Upper lobe of left lung (tissue), 4 donors: ENCODE data around the gene ZNF558.

Experiments
- POLR2A ChIP-seq, 4 donors: fragments of 450-650 bp; IDR thresholded peaks; one replicate each; pipeline ENCODE4 v1.5.1; 2016 to 2017; ENCODE audit warnings: antibody characterized with exemption in 4 of 4, mild to moderate bottlenecking in 2 of 4
- TF ChIP-seq, protein P1 (sequence below), 6 experiments: fragments of 450-650 bp in 4 of 6; fragments of 200-600 bp in 2 of 6; sonication (generic) in 2 of 6; IDR thresholded peaks; one replicate each; pipeline ENCODE4 v1.5.1; 2016 to 2019; ENCODE audit warnings: antibody characterized with exemption in 6 of 6

- TF ChIP-seq, protein P1, sequence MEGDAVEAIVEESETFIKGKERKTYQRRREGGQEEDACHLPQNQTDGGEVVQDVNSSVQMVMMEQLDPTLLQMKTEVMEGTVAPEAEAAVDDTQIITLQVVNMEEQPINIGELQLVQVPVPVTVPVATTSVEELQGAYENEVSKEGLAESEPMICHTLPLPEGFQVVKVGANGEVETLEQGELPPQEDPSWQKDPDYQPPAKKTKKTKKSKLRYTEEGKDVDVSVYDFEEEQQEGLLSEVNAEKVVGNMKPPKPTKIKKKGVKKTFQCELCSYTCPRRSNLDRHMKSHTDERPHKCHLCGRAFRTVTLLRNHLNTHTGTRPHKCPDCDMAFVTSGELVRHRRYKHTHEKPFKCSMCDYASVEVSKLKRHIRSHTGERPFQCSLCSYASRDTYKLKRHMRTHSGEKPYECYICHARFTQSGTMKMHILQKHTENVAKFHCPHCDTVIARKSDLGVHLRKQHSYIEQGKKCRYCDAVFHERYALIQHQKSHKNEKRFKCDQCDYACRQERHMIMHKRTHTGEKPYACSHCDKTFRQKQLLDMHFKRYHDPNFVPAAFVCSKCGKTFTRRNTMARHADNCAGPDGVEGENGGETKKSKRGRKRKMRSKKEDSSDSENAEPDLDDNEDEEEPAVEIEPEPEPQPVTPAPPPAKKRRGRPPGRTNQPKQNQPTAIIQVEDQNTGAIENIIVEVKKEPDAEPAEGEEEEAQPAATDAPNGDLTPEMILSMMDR (IDR thresholded peaks at IDR 0.05): no peak
- TF ChIP-seq POLR2A (IDR thresholded peaks at IDR 0.05): no peak
Observed at GRCh38 chr19:8858260-8858659, 26.2 kb upstream of the ZNF558 start.
